OCI-LY3 (cell line): ENCODE results near the gene VIL1.

Experiments
- CTCF ChIP-seq: fragments of 200-600, 300-600 bp; sonication (generic); IDR thresholded peaks from 2 replicates; pipeline ENCODE4 v1.5.1; 2014; ENCODE audit warnings: antibody characterized with exemption, low read length, low read depth
- EZH2phosphoT487 ChIP-seq: fragments of 200-600 bp; shearing (Covaris generic); IDR thresholded peaks from 2 replicates; pipeline ENCODE4 v1.6.1; 2018; ENCODE audit warnings: antibody characterized with exemption, mixed run types, low read depth

- TF ChIP-seq CTCF (no peak), EZH2phosphoT487 (no peak)
Observed at GRCh38 chr2:218387369-218388194, 31.3 kb upstream of the VIL1 start.
